Endometrial microvascular endothelial cells (primary cell): ENCODE measurements around the gene FES. TPM values are rescaled to one million over a fixed set of nuclear protein-coding genes. Genes with fewer than 3 reads are reported as not detected.
"Not testable (repeated sequence)": the region's sequence is repeated elsewhere in the genome, so short reads cannot be mapped to it uniquely, and the experiment has no call there.

Experiments
- in situ Hi-C: cut with HindIII; loops from 2 replicates; pipeline ENCODE4 v1.10.0; 2017; ENCODE audit warnings: low sequenced_read_pairs, low pct_unique_long_range_greater_than_20kb; ENCODE audit errors: inconsistent ontology term
- total RNA-seq: library from RNA; depleted of rRNA; stranded (reverse); fragments of >200 nt; gene quantifications from one replicate; pipeline ENCODE4 v1.2.3, GENCODE V29; 2015; ENCODE audit errors: inconsistent ontology term

FES gene
- total RNA-seq, 1 donor from 2014 or later, result 144 TPM

GRCh38 chr15:90915216-90915807 is 31.0 kb downstream of the FES start:
- in situ Hi-C loops, result no loop called here

DNA sequence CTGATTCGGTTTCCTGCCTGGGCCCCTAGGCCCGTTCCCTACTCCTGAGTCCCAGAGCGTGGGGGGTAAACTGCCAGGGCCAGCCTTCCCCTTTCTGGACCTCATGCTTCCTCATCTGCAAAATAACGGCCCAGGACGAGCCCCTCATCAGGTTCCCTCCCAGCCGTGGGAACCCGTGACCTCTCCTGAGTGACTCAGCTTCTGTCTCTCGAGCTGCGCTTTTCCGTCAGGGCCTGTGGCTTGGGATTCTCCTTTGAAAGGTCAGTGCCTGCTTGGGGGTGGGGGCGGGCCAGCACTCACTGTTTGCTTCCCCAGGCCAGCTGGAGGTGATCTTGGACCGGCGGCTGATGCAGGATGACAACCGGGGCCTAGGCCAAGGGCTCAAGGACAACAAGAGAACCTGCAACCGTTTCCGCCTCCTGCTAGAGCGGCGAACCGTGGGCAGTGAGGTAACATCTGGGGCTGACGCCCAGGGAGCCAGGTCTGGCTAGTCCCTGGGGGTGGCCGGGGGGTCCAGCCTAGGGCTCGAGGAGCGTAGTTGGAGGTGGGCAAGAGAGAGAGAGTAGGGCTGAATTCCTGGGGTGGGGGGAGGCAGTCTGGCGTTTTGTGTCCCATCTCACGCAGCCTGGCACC is 31.6 kb downstream of the FES start:
- in situ Hi-C loops, result no loop called here

GRCh38 chr15:90916461-90916860 is 32.2 kb downstream of the FES start:
- in situ Hi-C loops, result no loop called here

DNA sequence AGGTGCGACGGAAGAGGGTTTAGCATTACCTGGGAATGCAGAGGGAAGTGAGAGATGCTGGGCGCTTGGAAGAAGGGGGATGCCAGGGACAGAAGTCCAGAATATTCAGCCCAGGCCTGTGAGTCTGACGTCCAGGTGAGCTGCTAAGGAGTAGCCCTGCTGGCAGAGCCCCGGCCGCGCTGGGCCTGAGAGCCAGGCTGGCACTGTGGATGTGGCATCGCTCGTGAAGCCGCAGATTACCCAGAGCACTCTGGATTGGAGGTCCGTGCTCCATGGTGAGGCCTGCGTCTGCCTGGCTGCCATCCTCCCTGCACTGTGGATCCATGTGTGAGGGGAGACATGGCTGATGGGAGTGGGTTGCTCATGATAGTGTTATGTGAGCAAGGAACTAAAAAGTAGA is 33.3 kb downstream of the FES start:
- in situ Hi-C loops, result no loop called here

- in situ Hi-C loops, result no loop called here
These were observed 33.9 kb downstream of the FES start for GRCh38 chr15:90918034-90918788.

DNA sequence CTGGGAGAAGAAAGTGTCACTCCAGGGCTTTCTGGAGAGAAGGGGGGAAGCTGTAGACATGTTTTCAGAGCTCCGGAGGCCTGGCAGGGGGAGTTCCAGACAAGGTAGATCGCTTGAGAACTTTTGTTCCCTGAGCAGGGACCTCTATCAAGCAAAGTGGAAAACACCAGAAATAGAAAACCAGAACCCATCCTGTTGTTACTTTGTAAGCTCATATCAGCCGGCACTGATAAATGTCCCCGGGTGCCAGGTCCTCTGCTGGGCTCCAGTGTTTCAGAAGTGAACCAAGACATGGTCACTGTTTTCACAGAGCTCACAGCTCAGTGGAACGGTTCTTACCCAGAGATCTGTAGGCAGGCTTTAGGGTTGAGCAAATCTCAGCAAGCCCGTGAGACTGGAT is 34.5 kb downstream of the FES start:
- in situ Hi-C loops, result no loop called here

- in situ Hi-C loops, result no loop called here
These were observed 37.6 kb downstream of the FES start for GRCh38 chr15:90921887-90922286.

- in situ Hi-C loops, result not testable (repeated sequence)
These were observed 38.5 kb downstream of the FES start for GRCh38 chr15:90922712-90923322.

DNA sequence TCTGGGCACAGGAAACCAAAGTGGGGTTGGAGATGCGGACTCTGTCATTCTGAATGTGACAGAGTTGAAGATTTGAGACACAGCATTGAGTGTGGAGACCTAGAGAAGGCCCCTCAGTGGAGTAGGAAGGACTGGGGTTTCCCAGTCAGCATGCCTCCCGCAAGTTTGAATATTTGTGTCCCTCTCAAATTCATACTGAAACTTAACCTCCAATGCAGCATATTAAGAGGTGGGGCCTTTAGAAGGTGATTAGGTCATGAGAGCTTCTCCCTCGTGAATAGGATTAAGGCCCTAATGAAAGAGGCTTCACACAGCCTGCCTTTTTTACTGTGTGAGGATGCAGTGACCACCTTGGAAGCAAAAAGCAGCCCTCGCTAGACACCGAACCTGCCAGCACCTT is 40.1 kb downstream of the FES start:
- in situ Hi-C loops, result no loop called here

GRCh38 chr15:90926766-90927165 is 42.5 kb downstream of the FES start:
- in situ Hi-C loops, result not testable (repeated sequence)

DNA sequence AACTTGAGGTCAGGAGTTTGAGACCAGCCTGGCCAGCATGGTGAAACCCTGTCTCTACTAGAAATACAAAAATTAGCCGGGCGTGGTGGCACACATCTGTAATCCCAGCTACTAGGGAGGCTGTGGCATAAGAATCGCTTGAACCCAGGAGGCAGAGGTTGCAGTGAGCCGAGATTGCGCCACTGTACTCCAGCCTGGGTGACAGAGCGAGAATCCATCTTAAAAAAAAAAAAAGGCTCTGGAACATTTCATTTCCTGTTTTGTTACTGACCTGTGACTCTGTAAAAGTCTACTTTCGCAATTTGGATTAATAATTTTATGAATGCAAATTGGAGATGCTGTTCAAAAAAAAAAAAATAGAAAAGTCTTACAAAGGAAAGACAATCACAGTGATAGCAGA is 43.8 kb downstream of the FES start:
- in situ Hi-C loops, result not testable (repeated sequence)

- in situ Hi-C loops, result no loop called here
These were observed 45.1 kb downstream of the FES start for GRCh38 chr15:90929246-90930019.

DNA sequence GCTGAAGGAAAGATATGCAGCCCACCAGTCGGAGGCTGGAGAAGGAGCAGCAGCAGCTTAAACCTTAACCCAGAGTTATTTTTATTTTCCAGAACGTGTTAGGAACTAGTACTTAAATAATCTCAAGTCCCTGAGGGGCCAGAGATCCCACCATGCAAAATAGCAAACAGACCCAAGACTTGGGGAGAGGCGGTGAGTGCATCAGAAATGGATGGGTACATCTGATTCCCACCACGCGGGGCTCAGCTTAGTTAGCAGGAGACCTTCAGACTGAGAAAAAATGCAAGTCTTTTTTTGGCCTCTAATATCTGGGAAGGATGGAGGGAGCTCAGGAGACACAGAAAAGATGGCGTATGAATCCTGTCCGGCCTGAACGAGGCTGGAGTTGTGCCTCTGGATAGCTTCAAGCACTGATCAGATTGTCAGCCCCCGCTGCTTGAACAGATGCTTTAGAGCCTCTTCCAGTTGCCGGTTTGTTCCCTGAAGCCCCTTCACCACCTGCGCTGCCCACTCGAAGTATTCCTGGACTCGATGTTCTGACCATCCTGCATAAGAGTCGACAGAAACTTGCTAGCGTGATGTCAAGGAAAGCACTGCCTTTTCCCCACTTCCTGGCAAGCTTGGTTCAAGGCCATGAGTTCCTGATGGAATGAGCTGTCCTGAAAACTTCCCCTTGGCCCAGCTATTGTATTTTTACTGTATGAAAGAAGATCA is 46.7 kb downstream of the FES start:
- in situ Hi-C loops, result no loop called here

DNA sequence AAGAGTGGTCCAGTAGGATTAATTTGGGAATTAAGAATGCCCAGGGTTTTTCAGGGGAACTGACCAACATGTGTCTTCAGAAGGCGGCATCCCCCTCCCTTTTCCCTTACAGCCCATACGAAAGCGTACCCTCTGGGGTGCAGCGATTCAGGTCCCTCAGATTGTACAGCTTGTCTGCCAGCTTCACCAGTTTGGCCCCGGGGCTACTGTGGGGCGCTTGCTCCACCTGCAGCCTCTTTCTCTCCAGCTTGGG is 47.2 kb downstream of the FES start:
- in situ Hi-C loops, result no loop called here

DNA sequence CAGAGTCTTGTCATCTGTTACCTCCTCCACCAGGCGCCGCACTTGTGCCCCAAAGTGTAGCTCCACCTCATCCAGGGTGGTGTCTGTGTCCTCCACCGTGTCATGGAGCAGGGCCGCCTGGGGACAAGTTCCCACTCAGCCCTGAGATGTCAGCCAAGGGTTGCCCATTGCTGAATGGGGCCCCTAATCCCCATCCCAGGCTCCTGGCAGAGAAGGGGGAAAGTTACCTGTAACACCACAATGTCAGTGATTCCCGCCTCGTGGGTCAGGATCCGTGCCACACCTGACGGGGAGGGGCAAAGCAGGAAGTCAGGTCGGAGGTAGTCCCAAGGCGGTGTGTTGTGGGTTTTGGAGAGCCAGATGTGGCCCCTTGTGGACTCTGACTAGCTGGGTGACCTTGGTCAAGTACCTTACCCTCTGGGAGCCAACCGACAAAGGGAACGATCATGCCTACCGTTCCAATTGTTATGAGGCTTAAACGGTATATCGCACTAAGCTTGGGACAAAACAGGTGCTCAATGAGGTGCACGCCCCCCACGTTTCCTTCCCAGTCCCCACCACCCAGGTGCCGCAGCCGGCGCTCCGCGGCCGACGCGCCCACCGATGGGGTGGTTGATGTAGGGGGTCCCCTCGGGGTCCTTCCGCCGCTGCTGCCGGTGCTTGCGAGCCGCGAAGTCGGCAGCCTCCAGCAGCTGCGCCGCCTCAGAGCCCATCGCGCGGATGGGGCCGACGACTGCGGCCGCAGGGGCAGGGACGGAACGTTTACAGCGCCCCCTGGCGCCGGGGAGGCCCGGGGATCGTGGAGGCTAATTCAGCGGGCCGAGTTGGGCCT is 47.7 kb downstream of the FES start, which contains the start of gene HDDC3:
Gene HDDC3 (minus strand): TSS at position 722 of the 832 bp plus-strand sequence. CDS start 9 bp downstream, at position 713.
- in situ Hi-C loops, result no loop called here

DNA sequence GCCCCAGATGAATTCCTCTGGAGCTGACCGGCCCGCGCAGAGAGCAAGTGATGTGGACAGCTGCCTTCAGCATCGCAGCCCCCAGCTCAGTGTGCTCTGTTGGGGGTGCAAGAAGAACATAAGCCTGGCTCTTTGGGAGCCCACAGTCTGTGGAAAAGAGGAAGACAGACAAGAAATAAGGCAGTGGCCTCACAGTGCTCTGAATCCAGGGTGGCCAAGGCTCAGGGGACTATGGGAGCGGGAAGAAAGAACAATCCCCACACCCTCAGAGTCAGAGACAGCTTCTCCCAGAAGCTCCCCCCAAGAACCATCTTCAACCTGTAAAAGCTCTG is 48.3 kb downstream of the FES start:
- in situ Hi-C loops, result no loop called here

DNA sequence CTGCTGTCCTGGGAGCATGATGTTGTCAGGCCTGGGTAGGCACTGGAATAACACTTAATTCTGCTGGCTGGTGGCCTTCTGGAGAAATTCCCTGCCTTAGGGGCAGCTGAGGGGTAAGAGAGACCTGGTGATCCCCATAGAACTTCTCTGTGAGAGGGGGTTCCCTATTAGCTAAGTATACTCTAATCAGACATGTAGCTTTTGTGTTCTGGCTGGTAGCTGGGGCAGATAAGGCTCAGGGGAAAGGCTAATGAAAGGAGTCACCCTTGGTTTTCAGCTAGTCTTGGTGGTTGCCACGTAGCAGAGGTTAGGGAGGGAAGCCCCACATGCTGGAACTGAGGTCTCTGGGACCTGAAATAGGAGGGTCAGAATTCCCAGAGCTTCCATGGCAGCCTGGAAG is 49.0 kb downstream of the FES start:
- in situ Hi-C loops, result no loop called here
